HepG2 (cell line): ENCODE measurements around the gene FUCA1. TPM values are rescaled to one million over a fixed set of nuclear protein-coding genes. Genes with fewer than 3 reads are reported as not detected.

Experiments
- ATAC-seq: fragments of 200-7000 bp; cut with Tn5 transposase; 3 replicates; pipeline ENCODE4 v1.9.1; 2020; ENCODE audit warnings: mild to moderate bottlenecking, moderate library complexity
- BruUV-seq: library from RNA; stranded (reverse); fragments of 400-500 nt; replicated peaks from 2 replicates; lab custom pipeline; 2021; lab: Mats Ljungman, UMichigan
- CTCF ChIA-PET: fragments of 300-600 bp; formaldehyde crosslinking; extraction: SDS; loops from one replicate; lab custom pipeline; 2021; ENCODE audit warnings: low total read pairs, inconsistent platforms, low intra/inter-chr PET ratio; lab: Yijun Ruan, JAX
- POLR2A ChIA-PET: fragments of 350-600 bp; sonication (Branson Sonifier 250); formaldehyde crosslinking; loops from one replicate; lab custom pipeline; 2020; ENCODE audit warnings: antibody characterized with exemption, inconsistent platforms; lab: Yijun Ruan, JAX
- DNase-seq: peaks from one replicate; pipeline ENCODE4 v3.0.0-alpha.2; 2015; ENCODE audit warnings: low spot score
- FAIRE-seq: peaks from 3 replicates; lab custom pipeline; 2011; peaks lifted over from hg19 to GRCh38; lab: Jason Lieb, UNC
- H2AFZ ChIP-seq: one replicate; pipeline ENCODE4 v1.6.1; 2011; ENCODE audit warnings: low read length, inconsistent platforms
- H3K27ac ChIP-seq: fragments of 300-600 bp; 3 replicates; pipeline ENCODE4 v1.8.0; 2011; ENCODE audit warnings: mixed run types, mild to moderate bottlenecking, mixed read lengths, low read length, inconsistent platforms; ENCODE audit not compliant: insufficient read depth; ENCODE audit errors: extremely low read length
- H3K27me3 ChIP-seq, 2 experiments: fragments of 200-600 bp in 1 of 2; 2 replicates in 1 of 2; 3 replicates in 1 of 2; pipeline versions ENCODE4 v1.6.0 to v1.8.0; 2011; ENCODE audit warnings: low read length in 2 of 2, mild to moderate bottlenecking in 2 of 2, moderate library complexity in 2 of 2, inconsistent platforms in 1 of 2; ENCODE audit not compliant: insufficient read depth in 2 of 2, control insufficient read depth in 1 of 2
- H3K36me3 ChIP-seq, 2 experiments: fragments of 200-600 bp in 1 of 2; replicated peaks in 1 of 2; 2 replicates in 1 of 2; 3 replicates in 1 of 2; pipeline versions ENCODE4 v1.5.1 to v1.8.0; 2011; ENCODE audit warnings: low read length in 2 of 2, inconsistent platforms in 1 of 2; ENCODE audit not compliant: insufficient read depth in 2 of 2, control insufficient read depth in 1 of 2
- H3K4me1 ChIP-seq: 2 replicates; pipeline ENCODE4 v1.5.1; 2012; ENCODE audit warnings: low read length, inconsistent platforms; ENCODE audit not compliant: insufficient read depth
- H3K4me2 ChIP-seq: 2 replicates; pipeline ENCODE4 v1.6.0; 2011; ENCODE audit warnings: low read depth, low read length, inconsistent platforms
- H3K4me3 ChIP-seq, 3 experiments: fragments of 200-600 bp in 1 of 3; sonication (generic), shearing (Covaris generic) in 1 of 3; replicated peaks in 1 of 3; 2 replicates each; pipeline ENCODE4 v1.5.1; 2011 to 2016; ENCODE audit warnings: low read length in 3 of 3, inconsistent platforms in 2 of 3, low read depth in 2 of 3, mild to moderate bottlenecking in 2 of 3, control low read depth in 1 of 3, mixed read lengths in 1 of 3; ENCODE audit not compliant: insufficient read depth in 1 of 3
- H3K79me2 ChIP-seq: one replicate; pipeline ENCODE4 v1.6.1; 2011; ENCODE audit warnings: low read length, inconsistent platforms; ENCODE audit not compliant: insufficient read depth
- H3K9ac ChIP-seq: 2 replicates; pipeline ENCODE4 v1.6.0; 2011; ENCODE audit warnings: mild to moderate bottlenecking, low read depth, low read length, inconsistent platforms; ENCODE audit not compliant: insufficient read depth
- H3K9me3 ChIP-seq: 2 replicates; pipeline ENCODE4 v1.5.1; 2012; ENCODE audit warnings: mild to moderate bottlenecking, low read length
- H4K20me1 ChIP-seq: 2 replicates; pipeline ENCODE4 v1.6.0; 2011; ENCODE audit warnings: inconsistent platforms, mild to moderate bottlenecking, low read length, moderate library complexity; ENCODE audit not compliant: insufficient read depth
- ARID5B ChIP-seq: IDR thresholded peaks from 2 replicates; pipeline ENCODE4 v1.4.0; 2020; ENCODE audit warnings: mild to moderate bottlenecking, missing genetic modification reagents
- ATF3 ChIP-seq: sonication (generic); formaldehyde crosslinking; IDR thresholded peaks from 2 replicates; pipeline ENCODE4 v1.4.0; 2020; ENCODE audit warnings: missing genetic modification reagents
- CHCHD3 ChIP-seq: sonication (generic); formaldehyde crosslinking; IDR thresholded peaks from 2 replicates; pipeline ENCODE4 v1.8.0; 2022; ENCODE audit warnings: mild to moderate bottlenecking, missing genetic modification reagents, moderate library complexity
- CTCF ChIP-seq: sonication (generic); formaldehyde crosslinking; IDR thresholded peaks from 2 replicates; pipeline ENCODE4 v1.5.0; 2020; ENCODE audit warnings: mild to moderate bottlenecking, missing genetic modification reagents, moderate library complexity
- HDAC2 ChIP-seq: sonication (generic); formaldehyde crosslinking; IDR thresholded peaks from 2 replicates; pipeline ENCODE4 v1.4.0; 2020; ENCODE audit warnings: missing genetic modification reagents
- HMG20A ChIP-seq: IDR thresholded peaks from 2 replicates; pipeline ENCODE4 v1.6.1; 2016; ENCODE audit warnings: borderline replicate concordance
- HNF1A ChIP-seq, 2 experiments: sonication (generic) in 1 of 2; formaldehyde crosslinking in 1 of 2; IDR thresholded peaks; 2 replicates each; pipeline versions ENCODE4 v1.4.0 to v1.6.1; 2016 to 2020; ENCODE audit warnings: borderline replicate concordance in 1 of 2, low read depth in 1 of 2, mild to moderate bottlenecking in 1 of 2, missing genetic modification reagents in 1 of 2
- HNF4A ChIP-seq: sonication (generic); formaldehyde crosslinking; IDR thresholded peaks from 2 replicates; pipeline ENCODE4 v1.4.0; 2020; ENCODE audit warnings: missing genetic modification reagents
- KLF9 ChIP-seq: IDR thresholded peaks from 2 replicates; pipeline ENCODE4 v1.6.1; 2016; ENCODE audit warnings: low read depth
- NCOR1 ChIP-seq: fragments of 200-600 bp; sonication (generic); IDR thresholded peaks from 2 replicates; pipeline ENCODE4 v1.7.0; 2017; ENCODE audit warnings: antibody characterized with exemption, low read length, borderline replicate concordance
- SMC3 ChIP-seq: IDR thresholded peaks from 2 replicates; pipeline ENCODE4 v1.6.1; 2011; ENCODE audit warnings: low read length, improper control_type of control experiment
- STAG1 ChIP-seq: sonication (generic); formaldehyde crosslinking; IDR thresholded peaks from 2 replicates; pipeline ENCODE4 v1.4.0; 2020; ENCODE audit warnings: missing genetic modification reagents
- ZNF337 ChIP-seq: sonication (generic); formaldehyde crosslinking; IDR thresholded peaks from 2 replicates; pipeline ENCODE4 v1.5.1; 2020; ENCODE audit warnings: missing genetic modification reagents, low read depth, mild to moderate bottlenecking, borderline replicate concordance
- WGBS: methylation state at CpG from one replicate; pipeline ENCODE4 v1.1.6; 2017; ENCODE audit warnings: low lambda C conversion rate; 5-methylcytosine and 5-hydroxymethylcytosine counted together
- in situ Hi-C: cut with HindIII; loops from 2 replicates; pipeline ENCODE4 v1.10.0; 2017; ENCODE audit warnings: low pct_unique_long_range_greater_than_20kb; ENCODE audit not compliant: extremely low pct_ligation_motif_present
- intact Hi-C: fragments of 100-400 bp; cut with micrococcal nuclease; formaldehyde crosslinking; loops from one replicate; pipeline ENCODE4 v1.10.0; 2022; ENCODE audit not compliant: unreplicated experiment
- polyA plus RNA-seq, 8 experiments: library from polyadenylated mRNA; depleted of rRNA in 3 of 8; stranded (reverse) in 7 of 8; unstranded in 1 of 8; fragments of >200 nt; fragmentation: Illumina TruSeq in 4 of 8; extraction: Trizol in 4 of 8; gene quantifications; 2 replicates each; pipeline versions ENCODE4 v1.2.1 to v1.2.3, GENCODE V29; 2011 to 2016; ENCODE audit warnings: low read depth in 4 of 8, missing spikeins in 1 of 8, mixed read lengths in 1 of 8; ENCODE audit not compliant: insufficient read depth in 1 of 8
- total RNA-seq, 5 experiments: library from RNA; depleted of rRNA; stranded (reverse); fragments of >200 nt; fragmentation: Illumina TruSeq; extraction: Trizol; gene quantifications; 2 replicates each; pipeline ENCODE4 v1.2.3, GENCODE V29; 2016; ENCODE audit warnings: low read depth in 1 of 5

The FUCA1 gene
- total and polyA plus RNA-seq, 2 of the 13 experiments (the other 11 are each of a cell fraction or from before 2014, with no cell fraction given) = 32.7 to 33.6 TPM

- FAIRE-seq = peak; percentile 82
- Histone ChIP-seq H3K36me3 (peaks cover 3 to 14% of the 10 kb centered on the region in 2 experiments; a peak in 3 of 5 replicates), H3K4me3 (no peak overlapping the region), H3K4me2 (peak overlapping the region; percentile 54), H2AFZ (no peak overlapping the region), H4K20me1 (no peaks in the 10 kb centered on the region), H3K9me3 (no peaks in the 10 kb centered on the region), H3K4me1 (peaks cover 36% of the 10 kb centered on the region), H3K79me2 (no peaks in the 10 kb centered on the region), H3K27ac (peak overlapping the region; percentile 59), H3K9ac (peak overlapping the region; percentile 35; the same call in 1 of the 2 replicates), H3K27me3 (no peaks in the 10 kb centered on the region)
- intact Hi-C loops (loop anchor here (1.0 to 2.0 kb wide), 2 partner anchors 45 to 107 kb away; no protein-coding TSS in a partner anchor), in situ Hi-C loops (loop anchor here (5.0 kb wide), 2 partner anchors 58 to 108 kb away; partner anchors contain the start of gene FUCA1)
- ChIA-PET CTCF (interaction anchor here (1.7 to 2.5 kb wide), 3 partner anchors 45 to 107 kb away, joined by 10 to 15 read pairs (median 14); partner anchors contain the start of gene FUCA1), POLR2A (interaction anchor here (0.9 to 4.7 kb wide), 8 partner anchors 9 to 107 kb away, joined by 3 to 71 read pairs (median 6); partner anchors contain the start of genes FUCA1, GALE, HMGCL and PITHD1)
- ATAC-seq = peak; percentile 89
- no TSS peak for BruUV-seq
- DNase-seq = peak; percentile 78
- 3% methylated on average over 4 of the region's 6 CpGs for WGBS
- TF ChIP-seq CTCF (CRISPR knock-in tag) (peak; percentile 94), STAG1 (peak; percentile 81), SMC3 (peak; percentile 51), HDAC2 (CRISPR knock-in tag) (peak; percentile 25; the same call in 1 of the 2 replicates), ZNF337 (CRISPR knock-in tag) (no peak), ARID5B (CRISPR knock-in tag) (peak; percentile 77), NCOR1 (peak; percentile 41), KLF9 (CRISPR knock-in tag) (no peak), CHCHD3 (CRISPR knock-in tag) (peak; percentile 32; the same call in 1 of the 2 replicates), HNF4A (CRISPR knock-in tag) (peak; percentile 94), ATF3 (CRISPR knock-in tag) (peak; percentile 22; the same call in 1 of the 2 replicates), HNF1A (IDR thresholded peaks at IDR 0.05; ENCODE audit: low read depth) (0 out of 2 replicates have a peak, but pooled peaks have one; percentile 23), HNF1A (CRISPR knock-in tag; IDR thresholded peaks at IDR 0.05; ENCODE audit: borderline replicate concordance) (no peak), HMG20A (CRISPR knock-in tag) (peak; percentile 52; the same call in 1 of the 2 replicates)
Measured at GRCh38 chr1:23809751-23810171, 58.3 kb downstream of the FUCA1 start.
